Stimulated activated CD8-positive, alpha-beta memory T cell treated with anti-CD3 and anti-CD28 coated beads, Interleukin-7, amount 100 ng/mL, for 24 hours (primary cell): Measurements from ENCODE around the gene GABARAP.

ENCODE experiments used
- DNase-seq: peaks from one replicate; pipeline ENCODE4 v3.0.0-alpha.2; 2020; ENCODE audit warnings: low read depth

GABARAP gene

GRCh38 chr17:7239091-7240027 is 2.9 kb downstream of the GABARAP start, which contains the start of gene PHF23:
TSS of gene PHF23 (minus strand) at chr17:7239457. CDS start at chr17:7239279, 178 bp downstream.
- peak; percentile 93 for DNase-seq

- DNase-seq = no peak
Observed at GRCh38 chr17:7238420-7239090, 3.7 kb downstream of the GABARAP start.

- peak; percentile 81 for DNase-seq
Observed at GRCh38 chr17:7237761-7238419, 4.4 kb downstream of the GABARAP start.

- no peak for DNase-seq
Observed at GRCh38 chr17:7237266-7237760, 4.9 kb downstream of the GABARAP start.

DNA sequence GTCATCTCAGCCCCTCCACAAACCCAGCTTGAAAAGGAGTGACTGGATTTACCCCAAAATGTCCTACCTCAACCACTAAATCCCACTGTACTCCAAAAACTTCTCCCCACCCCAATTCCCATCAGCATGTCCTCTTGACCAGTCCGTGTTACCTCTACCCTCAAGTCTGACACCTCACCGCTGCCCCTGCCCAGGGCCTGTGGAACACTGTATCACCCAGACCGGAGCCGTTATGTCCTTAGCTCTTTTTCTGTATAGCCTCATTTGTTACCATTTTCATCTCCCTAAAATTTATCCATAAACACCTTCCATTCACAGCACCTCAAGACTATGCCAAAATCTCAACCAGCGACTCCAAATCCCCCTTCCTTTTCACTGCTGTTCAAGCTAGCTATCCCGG is 5.4 kb downstream of the GABARAP start:
- DNase-seq = no peak

- no peak for DNase-seq
Observed at GRCh38 chr17:7235693-7236665, 6.3 kb downstream of the GABARAP start.

GRCh38 chr17:7234083-7234951 is 7.9 kb downstream of the GABARAP start, which contains the start of gene DVL2:
TSS of gene DVL2 (minus strand) at chr17:7234517. CDS start at chr17:7234262, 255 bp downstream.
- DNase-seq = peak; percentile 92

DNA sequence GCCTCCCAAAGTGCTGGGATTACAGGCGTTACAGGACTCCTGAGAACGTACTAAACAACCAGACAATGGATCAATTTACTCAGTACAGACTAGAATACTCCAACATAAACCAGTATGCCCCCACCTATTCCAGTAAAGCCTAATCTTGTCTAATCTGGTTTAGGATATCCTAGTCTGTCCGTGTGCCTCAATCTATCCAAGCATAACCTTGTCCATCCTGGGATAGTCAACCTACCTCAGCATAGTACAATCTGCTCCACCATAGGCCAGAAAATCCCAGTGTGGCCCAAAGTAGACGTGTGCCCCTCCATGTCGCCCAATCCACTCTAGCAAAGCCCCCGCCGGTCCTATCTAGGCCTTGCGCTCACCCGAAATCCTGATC is 8.6 kb downstream of the GABARAP start:
- DNase-seq = no peak

- no peak for DNase-seq
Observed at GRCh38 chr17:7232114-7232513, 10.1 kb downstream of the GABARAP start.

DNA sequence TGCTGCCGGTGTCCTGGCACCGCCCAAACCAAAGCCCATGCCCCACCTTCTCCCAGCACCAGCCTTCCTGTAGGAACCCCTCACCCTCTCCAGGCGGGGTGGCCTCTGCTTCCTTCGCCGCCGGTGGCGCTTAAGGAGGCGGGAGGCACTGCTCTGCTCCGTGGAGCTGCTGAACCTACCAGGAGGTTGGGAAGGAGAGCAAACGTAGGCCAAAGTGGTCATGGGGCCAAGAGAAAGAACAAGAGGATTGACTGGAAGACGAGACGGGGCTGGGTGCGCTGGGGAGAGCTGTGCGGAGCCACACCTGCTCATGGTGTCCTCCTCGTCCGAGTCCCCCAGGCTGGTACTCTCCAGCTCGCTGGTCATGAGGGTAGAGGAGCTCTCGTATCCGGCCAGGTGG is 12.7 kb downstream of the GABARAP start:
- DNase-seq = no peak

DNA sequence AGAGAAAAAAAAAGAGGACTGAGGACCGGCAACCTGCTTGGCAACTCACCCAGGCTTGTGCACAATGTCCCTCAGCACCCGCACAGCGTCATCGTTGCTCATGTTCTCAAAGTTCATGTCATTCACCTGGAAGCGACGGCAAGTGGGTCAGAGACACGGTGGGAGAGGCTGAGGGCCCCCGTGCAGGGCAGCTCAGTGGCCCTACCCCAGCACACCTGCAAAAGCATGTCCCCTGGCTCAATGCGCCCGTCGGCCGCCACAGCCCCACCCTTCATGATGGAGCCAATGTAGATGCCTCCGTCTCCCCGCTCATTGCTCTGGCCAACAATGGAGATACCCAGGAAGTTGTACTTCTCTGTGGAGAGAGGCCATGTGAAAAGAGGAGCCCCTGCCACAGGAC is 13.3 kb downstream of the GABARAP start:
- DNase-seq = no peak

DNA sequence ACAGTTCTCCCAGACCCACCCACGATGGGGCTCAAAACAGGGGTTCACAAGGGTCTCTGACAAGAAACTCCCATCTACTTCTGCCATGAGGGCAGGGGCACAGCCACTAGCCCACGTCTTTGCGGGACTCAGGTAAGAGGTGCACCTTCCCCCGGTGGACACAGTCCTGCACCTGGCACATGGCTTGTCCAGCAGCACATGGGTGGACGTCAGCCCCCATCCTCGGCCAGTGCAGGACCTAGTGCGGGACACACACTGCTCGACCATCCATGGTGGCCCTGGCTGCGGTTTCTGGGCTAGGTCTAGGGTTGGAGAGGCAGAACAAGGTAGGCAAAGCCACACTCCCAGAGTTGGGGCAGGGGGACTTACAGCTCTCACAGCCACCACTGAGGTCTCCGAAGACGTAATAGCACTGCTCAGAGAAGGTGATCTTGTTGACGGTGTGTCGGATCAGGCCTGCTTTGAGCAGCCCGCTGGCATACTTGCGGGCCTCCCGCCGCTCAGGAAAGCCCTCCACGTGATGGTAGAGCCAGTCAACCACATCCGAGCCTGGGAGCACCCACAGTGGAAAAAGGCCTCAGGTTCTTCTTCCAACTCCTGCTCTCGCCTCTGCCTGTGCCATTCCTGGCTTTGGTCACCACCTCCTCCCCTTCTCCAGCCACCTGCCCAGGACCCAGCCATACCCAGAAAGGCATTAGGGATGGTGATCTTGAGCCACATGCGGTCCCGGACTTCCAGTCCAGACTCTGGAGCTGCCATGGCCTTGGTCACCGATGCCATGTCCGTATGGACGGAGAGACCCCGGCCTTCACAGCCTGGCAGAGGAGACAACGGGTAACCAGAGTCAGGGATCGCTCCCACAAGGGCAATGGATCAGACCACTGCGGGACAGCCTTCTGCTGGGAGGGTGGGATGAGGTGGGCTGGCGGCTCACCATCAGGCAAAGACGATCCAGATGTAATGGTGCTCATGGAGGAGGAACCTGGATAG is 15.2 kb downstream of the GABARAP start:
- DNase-seq = no peak

DNA sequence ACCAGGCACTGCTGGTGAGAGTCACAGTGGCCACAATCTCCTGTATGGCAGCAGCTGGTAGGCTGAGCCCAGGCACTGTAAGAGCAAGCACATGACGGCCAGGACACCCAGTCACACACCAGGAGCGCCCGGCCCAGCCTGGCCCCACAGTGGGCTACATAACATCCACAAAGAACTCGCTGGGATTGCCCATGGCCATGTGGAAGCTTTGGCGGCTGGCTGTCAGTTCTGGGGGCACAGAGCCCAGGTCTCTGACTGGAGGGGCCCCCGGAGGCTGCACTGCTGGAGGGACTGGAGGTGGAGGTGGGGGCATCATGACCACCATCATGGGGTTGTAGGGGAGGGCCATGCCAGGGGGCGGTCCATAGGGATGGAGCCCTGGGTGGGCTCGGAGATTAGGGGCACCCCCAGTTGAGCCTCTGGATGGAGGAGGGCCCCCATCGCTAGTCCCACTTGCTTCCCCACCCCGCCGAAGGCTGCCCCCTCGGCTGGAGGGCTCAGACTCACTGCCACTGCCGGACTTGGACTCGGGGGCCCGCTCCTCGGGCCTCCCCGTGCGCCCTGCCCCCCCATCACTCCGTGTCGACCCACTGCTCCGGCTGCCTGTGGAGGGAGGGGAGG is 16.4 kb downstream of the GABARAP start:
- DNase-seq = no peak

DNA sequence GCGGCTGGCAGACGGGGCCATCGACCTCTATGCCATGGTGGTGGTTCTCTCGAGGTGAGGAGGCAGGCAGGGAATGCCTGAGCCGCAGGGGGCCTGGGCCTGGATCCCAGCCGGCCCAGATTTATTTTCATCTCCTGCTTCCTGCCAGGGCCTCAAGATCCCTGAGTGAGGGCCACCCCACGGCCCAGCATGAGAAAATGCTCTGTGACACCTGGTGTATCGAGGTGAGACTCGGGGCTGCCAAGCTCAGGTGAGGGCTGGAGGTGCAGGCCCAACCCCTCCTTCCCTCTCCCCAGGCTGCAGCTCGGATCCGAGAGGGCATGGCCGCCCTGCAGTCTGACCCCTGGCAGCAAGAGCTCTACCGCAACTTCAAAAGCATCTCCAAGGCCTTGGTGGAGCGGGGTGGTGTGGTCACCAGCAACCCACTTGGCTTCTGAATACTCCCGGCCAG is 17.6 kb downstream of the GABARAP start:
- DNase-seq = no peak

DNA sequence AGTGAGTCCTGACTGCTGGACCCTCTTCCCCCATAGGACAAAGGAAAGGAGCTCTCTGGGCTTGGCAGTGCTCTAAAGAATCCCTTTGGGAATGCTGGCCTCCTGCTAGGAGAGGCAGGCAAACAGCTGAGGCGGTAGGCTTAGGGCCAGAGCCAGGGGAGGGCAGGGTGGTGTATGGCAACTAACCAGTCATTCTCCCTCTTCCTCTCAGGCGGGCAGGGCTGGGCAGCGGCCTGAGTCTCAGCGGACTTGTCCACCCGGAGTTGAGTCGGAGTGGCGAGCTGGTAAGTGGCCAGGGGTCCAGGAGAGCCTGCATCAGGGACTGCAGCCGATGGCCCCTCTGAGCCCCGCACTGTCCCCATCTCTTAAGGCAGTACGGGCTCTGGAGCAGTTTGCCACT is 18.1 kb downstream of the GABARAP start:
- DNase-seq = no peak

DNA sequence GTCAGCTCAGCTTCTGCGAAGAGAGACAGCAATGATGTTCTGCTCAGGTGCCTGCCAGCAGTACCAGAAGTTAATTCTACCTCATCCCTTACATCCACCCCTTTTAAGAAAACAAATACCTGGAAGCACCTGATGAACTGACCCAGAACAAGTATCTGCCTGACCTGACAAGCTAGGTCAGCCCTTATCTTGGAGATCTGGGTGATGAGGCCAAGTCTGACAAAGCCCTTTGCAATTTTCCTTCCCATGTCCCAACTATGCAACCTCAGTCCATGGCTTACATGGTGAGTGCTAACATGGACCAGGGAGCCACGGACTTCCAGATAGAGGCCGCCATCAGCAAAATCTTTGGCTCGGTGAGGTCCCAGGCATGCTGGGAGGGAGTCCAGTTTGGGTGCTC is 18.9 kb downstream of the GABARAP start:
- no peak for DNase-seq

DNA sequence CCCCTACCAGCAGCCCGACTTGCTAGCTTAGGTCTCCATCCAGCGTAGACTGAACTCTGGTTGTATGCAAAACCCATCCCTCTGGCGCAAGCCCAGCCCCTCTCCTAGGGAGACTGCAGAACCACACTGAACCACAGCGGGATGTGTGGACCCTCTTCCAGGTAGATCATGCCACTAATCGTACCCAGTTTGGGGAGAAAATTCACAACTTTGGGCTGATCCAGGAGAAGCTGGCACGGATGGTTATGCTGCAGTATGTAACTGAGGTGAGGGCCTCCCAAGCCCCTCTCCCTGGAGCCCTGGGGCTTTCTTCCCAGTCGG is 19.3 kb downstream of the GABARAP start:
- DNase-seq = no peak

- no peak for DNase-seq
Observed at GRCh38 chr17:7222093-7222971, 19.9 kb downstream of the GABARAP start.
